Measurements from ENCODE around the gene SPAG6. TPM values are rescaled to one million over a fixed set of nuclear protein-coding genes. Genes with fewer than 3 reads are reported as not detected.
A peak's percentile ranks its signal among the peaks of the same experiment; 100 is the strongest.

The SPAG6 gene
- total and polyA plus RNA-seq, 9 of the 15 experiments (the other 6 are each of a cell fraction or from before 2014, with no cell fraction given) = 3.5 to 23.1 (median 11.8) TPM

DNA sequence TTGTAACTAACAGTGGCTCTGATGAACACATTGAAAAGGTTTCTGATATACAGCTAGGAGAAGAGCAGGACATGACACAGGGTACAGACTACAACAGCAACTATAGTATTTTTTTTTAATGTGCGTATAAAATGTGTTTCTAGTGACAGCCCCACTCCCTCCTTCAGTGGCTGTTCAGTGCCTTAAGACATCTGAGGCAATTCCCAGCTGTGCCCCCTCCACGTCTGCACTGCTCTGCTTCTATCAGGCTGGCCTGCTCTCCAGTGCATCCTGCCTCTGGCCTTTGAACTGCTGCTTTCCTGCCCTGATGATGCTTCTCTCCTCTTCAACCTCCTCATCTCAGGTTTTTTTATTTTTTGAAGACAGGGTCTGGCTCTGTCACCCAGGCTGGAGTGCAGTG, 111.2 kb downstream of the SPAG6 start:
- Histone ChIP-seq H3K9me1 (ENCODE audit: control insufficient read depth, insufficient read depth, low read length) (no peaks in the 10 kb centered on the region), H3K79me2 (ENCODE audit: control insufficient read depth, insufficient read depth, low read length) (no peaks in the 10 kb centered on the region), H3K4me1 (replicated peaks in 1 of 2; ENCODE audit: control insufficient read depth in 2 of 2, insufficient read depth in 2 of 2, low read length in 2 of 2) (peaks cover 6 to 21% of the 10 kb centered on the region in 2 experiments; a peak in 4 of 5 replicates), H3K27ac (ENCODE audit: extremely low read depth, low read depth, low read length) (no peak overlapping the region), H3K4me3 (no peak overlapping the region), H4K20me1 (replicated peaks; ENCODE audit: control insufficient read depth, insufficient read depth, low read length) (no peaks in the 10 kb centered on the region), H3K9ac (ENCODE audit: insufficient read depth in 1 of 2, low read depth in 2 of 2, low read length in 2 of 2) (no peak overlapping the region), H3K4me2 (ENCODE audit: insufficient read depth, low read length) (no peak overlapping the region), H3K27me3 (ENCODE audit: control insufficient read depth in 2 of 2, insufficient read depth in 2 of 2, low read length in 2 of 2) (no peaks in the 10 kb centered on the region), H3K9me3 (replicated peaks; ENCODE audit: control insufficient read depth, insufficient read depth, low read depth, low read length) (no peaks in the 10 kb centered on the region), H3K36me3 (ENCODE audit: control insufficient read depth, insufficient read depth, low read length) (no peaks in the 10 kb centered on the region), H2AFZ (ENCODE audit: low read depth, low read length) (no peak overlapping the region)
- CTCF ChIA-PET (ENCODE audit: low intra/inter-chr PET ratio) = no interaction called here
- POLR2A ChIA-PET = no interaction called here
- no peak for FAIRE-seq
- no peak for TF ChIP-seq TAF1 (IDR thresholded peaks at IDR 0.05; ENCODE audit: control insufficient read depth, extremely low read depth, insufficient read depth, low read length, severe bottlenecking)
- TF ChIP-seq RFX7 (CRISPR knock-in tag; IDR thresholded peaks at IDR 0.05) = no peak
- no TSS peak for BruUV-seq (replicated peaks)
- no peak for DNase-seq (ENCODE audit: extremely low read depth in 1 of 4, low spot score in 3 of 4)
- intact Hi-C loops (cut with micrococcal nuclease) (no loop called here), in situ Hi-C loops (cut with MboI) (no loop called here)
- 71% methylated on average over 2 of the region's 2 CpGs for WGBS (ENCODE audit: insufficient coverage, low coverage, missing lambda C conversion rate)
- no peak for ATAC-seq

DNA sequence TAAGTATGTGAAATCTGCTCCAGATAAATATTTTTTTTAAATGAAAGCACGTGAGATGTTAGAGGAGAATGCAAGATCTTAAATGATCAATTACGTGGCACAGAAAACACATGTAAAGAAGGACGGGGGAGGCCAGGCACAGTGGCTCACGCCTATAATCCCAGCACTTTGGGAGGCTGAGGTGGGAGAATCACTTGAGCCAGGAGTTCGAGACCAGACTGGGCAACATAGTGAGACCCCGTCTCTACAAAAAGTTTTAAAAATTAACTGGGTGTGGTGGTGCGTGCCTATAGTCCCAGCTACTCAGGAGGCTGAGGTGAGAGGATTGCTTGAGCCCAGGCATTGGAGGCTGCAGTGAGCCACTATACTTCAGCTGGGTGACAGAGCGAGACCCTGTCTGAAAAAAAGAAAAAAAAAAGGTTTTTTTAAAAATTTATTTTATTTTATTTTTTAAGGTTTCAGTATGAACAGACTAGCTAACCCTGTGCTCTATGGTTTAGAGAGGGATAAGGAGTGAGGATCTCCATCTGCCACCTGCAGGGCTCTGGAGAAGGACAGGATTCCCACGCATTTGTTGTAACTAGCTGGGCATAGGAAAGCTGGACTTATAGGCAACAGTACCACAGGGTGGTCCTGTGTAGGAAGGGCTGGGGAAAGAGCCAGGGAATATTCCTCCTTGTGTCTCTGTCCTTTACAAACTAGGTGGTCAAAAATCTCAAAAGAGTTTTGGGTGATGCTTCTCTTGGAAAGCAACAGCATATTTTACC, 113.2 kb downstream of the SPAG6 start:
- Histone ChIP-seq H3K27ac (ENCODE audit: extremely low read depth, low read depth, low read length) (no peak overlapping the region), H4K20me1 (replicated peaks; ENCODE audit: control insufficient read depth, insufficient read depth, low read length) (no peaks in the 10 kb centered on the region), H2AFZ (ENCODE audit: low read depth, low read length) (no peak overlapping the region), H3K9me1 (ENCODE audit: control insufficient read depth, insufficient read depth, low read length) (peaks cover 3% of the 10 kb centered on the region), H3K36me3 (ENCODE audit: control insufficient read depth, insufficient read depth, low read length) (no peaks in the 10 kb centered on the region), H3K4me2 (ENCODE audit: insufficient read depth, low read length) (no peak overlapping the region), H3K9ac (ENCODE audit: insufficient read depth in 1 of 2, low read depth in 2 of 2, low read length in 2 of 2) (no peak overlapping the region), H3K79me2 (ENCODE audit: control insufficient read depth, insufficient read depth, low read length) (no peaks in the 10 kb centered on the region), H3K9me3 (replicated peaks; ENCODE audit: control insufficient read depth, insufficient read depth, low read depth, low read length) (no peaks in the 10 kb centered on the region), H3K4me1 (replicated peaks in 1 of 2; ENCODE audit: control insufficient read depth in 2 of 2, insufficient read depth in 2 of 2, low read length in 2 of 2) (peaks cover 6 to 21% of the 10 kb centered on the region in 2 experiments; a peak in 4 of 5 replicates), H3K4me3 (no peak overlapping the region), H3K27me3 (ENCODE audit: control insufficient read depth in 2 of 2, insufficient read depth in 2 of 2, low read length in 2 of 2) (no peaks in the 10 kb centered on the region)
- intact Hi-C loops (cut with micrococcal nuclease) = no loop called here
- no TSS peak for BruUV-seq (replicated peaks)
- 74% methylated on average over 9 of the region's 9 CpGs for WGBS (ENCODE audit: insufficient coverage, low coverage, missing lambda C conversion rate)
- DNase-seq (ENCODE audit: extremely low read depth in 1 of 4, low spot score in 3 of 4) (no peak), FAIRE-seq (no peak), ATAC-seq (no peak)
- ChIA-PET POLR2A (interaction anchor here (0.6 to 1.0 kb wide), 3 partner anchors 13 to 58 kb away, joined by 3 read pairs; no protein-coding TSS in a partner anchor), CTCF (ENCODE audit: low intra/inter-chr PET ratio) (no interaction called here)
- no peak for TF ChIP-seq HMG20B (CRISPR knock-in tag; IDR thresholded peaks at IDR 0.05)
- TF ChIP-seq ZNF121 (CRISPR knock-in tag; conservative IDR thresholded peaks at IDR 0.05) = peak; percentile 24
- in situ Hi-C loops (cut with MboI) = no loop called here
